SK-N-SH treated with all-trans-retinoic acid at 6 μM for 48 hours (cell line): ENCODE data around the gene NXPH4.

ENCODE experiments used
- ATAC-seq: fragments of 200-7000 bp; cut with Tn5 transposase; 3 replicates; pipeline ENCODE4 v1.9.1; 2020; ENCODE audit warnings: mild to moderate bottlenecking, moderate library complexity
- ARNTL ChIP-seq: fragments of 450-650 bp; formaldehyde crosslinking; IDR thresholded peaks from 2 replicates; pipeline ENCODE4 v1.5.0; 2020; ENCODE audit warnings: low read depth, mild to moderate bottlenecking, moderate library complexity, borderline replicate concordance
- BACH2 ChIP-seq: fragments of 250-450 bp; sonication (Bioruptor Pico); IDR thresholded peaks from 2 replicates; pipeline ENCODE4 v1.9.0; 2021; ENCODE audit warnings: mild to moderate bottlenecking, borderline replicate concordance
- CREB5 ChIP-seq: fragments of 250-450 bp; sonication (Bioruptor Pico); IDR thresholded peaks from 2 replicates; pipeline ENCODE4 v1.5.1; 2020; ENCODE audit warnings: low read depth, mild to moderate bottlenecking, moderate library complexity
- CSDC2 ChIP-seq: fragments of 250-450 bp; sonication (Bioruptor Pico); IDR thresholded peaks from 2 replicates; pipeline ENCODE4 v1.5.0; 2020; ENCODE audit warnings: mild to moderate bottlenecking, moderate library complexity
- CSRNP3 ChIP-seq: fragments of 250-450 bp; sonication (Bioruptor Pico); IDR thresholded peaks from 2 replicates; pipeline ENCODE4 v1.5.1; 2021; ENCODE audit warnings: mild to moderate bottlenecking, moderate library complexity
- GLIS3 ChIP-seq: fragments of 250-450 bp; sonication (Bioruptor Pico); IDR thresholded peaks from 2 replicates; pipeline ENCODE4 v1.5.0; 2020; ENCODE audit warnings: mild to moderate bottlenecking, moderate library complexity
- ISL1 ChIP-seq: fragments of 250-450 bp; sonication (Bioruptor Pico); IDR thresholded peaks from 2 replicates; pipeline ENCODE4 v2.1.2; 2022; ENCODE audit warnings: mild to moderate bottlenecking, moderate library complexity
- OSR1 ChIP-seq: fragments of 250-450 bp; sonication (Bioruptor Pico); IDR thresholded peaks from 2 replicates; pipeline ENCODE4 v1.8.0; 2022; ENCODE audit warnings: moderate library complexity, mild to moderate bottlenecking, inconsistent platforms
- PATZ1 ChIP-seq: fragments of 250-450 bp; sonication (Bioruptor Pico); IDR thresholded peaks from 2 replicates; pipeline ENCODE4 v1.8.0; 2020; ENCODE audit warnings: mild to moderate bottlenecking, moderate library complexity, borderline replicate concordance
- PPARA ChIP-seq: fragments of 250-450 bp; sonication (Bioruptor Pico); IDR thresholded peaks from 2 replicates; pipeline ENCODE4 v1.5.0; 2020; ENCODE audit warnings: mild to moderate bottlenecking, borderline replicate concordance
- RARB ChIP-seq: fragments of 250-450 bp; sonication (Bioruptor Pico); IDR thresholded peaks from 2 replicates; pipeline ENCODE4 v1.8.0; 2021; ENCODE audit warnings: mild to moderate bottlenecking, moderate library complexity
- SNAI2 ChIP-seq: fragments of 250-450 bp; sonication (Bioruptor Pico); IDR thresholded peaks from 2 replicates; pipeline ENCODE4 v1.5.0; 2020; ENCODE audit warnings: mild to moderate bottlenecking, moderate library complexity
- TCF4 ChIP-seq: fragments of 250-450 bp; sonication (Bioruptor Pico); IDR thresholded peaks from 2 replicates; pipeline ENCODE4 v1.8.0; 2021; ENCODE audit warnings: mild to moderate bottlenecking, moderate library complexity, borderline replicate concordance
- TOX ChIP-seq: fragments of 250-450 bp; sonication (Bioruptor Pico); IDR thresholded peaks from 2 replicates; pipeline ENCODE4 v1.8.0; 2021; ENCODE audit warnings: mild to moderate bottlenecking, moderate library complexity, borderline replicate concordance
- TSHZ2 ChIP-seq: fragments of 250-450 bp; sonication (Bioruptor Pico); IDR thresholded peaks from 2 replicates; pipeline ENCODE4 v1.5.0; 2020; ENCODE audit warnings: mild to moderate bottlenecking, moderate library complexity
- ZC3H10 ChIP-seq: fragments of 250-450 bp; sonication (Bioruptor Pico); IDR thresholded peaks from 2 replicates; pipeline ENCODE4 v1.5.1; 2021; ENCODE audit warnings: mild to moderate bottlenecking, moderate library complexity
- ZFP3 ChIP-seq: fragments of 250-450 bp; sonication (Bioruptor Pico); IDR thresholded peaks from 2 replicates; pipeline ENCODE4 v1.5.0; 2020; ENCODE audit warnings: mild to moderate bottlenecking, moderate library complexity
- ZFP30 ChIP-seq: fragments of 450-650 bp; formaldehyde crosslinking; IDR thresholded peaks from 2 replicates; pipeline ENCODE4 v1.5.0; 2022; ENCODE audit warnings: mild to moderate bottlenecking, moderate library complexity
- ZNF565 ChIP-seq: fragments of 450-650 bp; formaldehyde crosslinking; conservative IDR thresholded peaks from 2 replicates; pipeline ENCODE4 v1.5.0; 2020; ENCODE audit warnings: low read depth, mild to moderate bottlenecking, moderate library complexity
- ZNF70 ChIP-seq: fragments of 450-650 bp; formaldehyde crosslinking; IDR thresholded peaks from 2 replicates; pipeline ENCODE4 v1.5.0; 2020; ENCODE audit warnings: mild to moderate bottlenecking, moderate library complexity
- ZNF8 ChIP-seq: fragments of 450-650 bp; formaldehyde crosslinking; IDR thresholded peaks from 2 replicates; pipeline ENCODE4 v1.5.0; 2020; ENCODE audit warnings: mild to moderate bottlenecking, moderate library complexity

The NXPH4 gene

GRCh38 chr12:57208631-57209282 is 7.8 kb upstream of the NXPH4 start (continued):
- TF ChIP-seq ZNF565, result no peak

- TF ChIP-seq TCF4 (CRISPR knock-in tag), result no peak
- TF ChIP-seq CSDC2, result no peak
- TF ChIP-seq TSHZ2 (CRISPR knock-in tag), result no peak
- TF ChIP-seq ZNF70 (CRISPR knock-in tag), result no peak
- no peak for TF ChIP-seq ZFP3 (CRISPR knock-in tag)
- TF ChIP-seq ISL1 (CRISPR knock-in tag), result no peak
- no peak for TF ChIP-seq ZC3H10 (CRISPR knock-in tag)
- TF ChIP-seq RARB (CRISPR knock-in tag), result no peak
- TF ChIP-seq PPARA (CRISPR knock-in tag), result no peak
- no peak for TF ChIP-seq GLIS3 (CRISPR knock-in tag)
- TF ChIP-seq PATZ1 (CRISPR knock-in tag), result no peak
- no peak for TF ChIP-seq CSRNP3 (CRISPR knock-in tag)
- no peak for TF ChIP-seq TOX (CRISPR knock-in tag)
- no peak for TF ChIP-seq ARNTL
- TF ChIP-seq ZFP30, result no peak
- no peak for TF ChIP-seq OSR1 (CRISPR knock-in tag)
- no peak for TF ChIP-seq ZNF8 (CRISPR knock-in tag)
- ATAC-seq, result no peak
Measured at GRCh38 chr12:57209916-57210315, 6.7 kb upstream of the NXPH4 start.

- no peak for ATAC-seq
- TF ChIP-seq CREB5 (CRISPR knock-in tag) (no peak), SNAI2 (no peak), BACH2 (CRISPR knock-in tag) (no peak), ZFP3 (CRISPR knock-in tag) (no peak), CSRNP3 (CRISPR knock-in tag) (no peak), ZC3H10 (CRISPR knock-in tag) (no peak), CSDC2 (no peak), TSHZ2 (CRISPR knock-in tag) (no peak), ZNF70 (CRISPR knock-in tag) (no peak), GLIS3 (CRISPR knock-in tag) (no peak), RARB (CRISPR knock-in tag) (no peak), ISL1 (CRISPR knock-in tag) (no peak)
Measured at GRCh38 chr12:57210461-57210860, 6.1 kb upstream of the NXPH4 start.
